HepG2 (cell line): ENCODE measurements around the gene SLC43A3. TPM values are rescaled to one million over a fixed set of nuclear protein-coding genes. Genes with fewer than 3 reads are reported as not detected.

Source experiments
- ATF2 ChIP-seq: sonication (generic); formaldehyde crosslinking; IDR thresholded peaks from 2 replicates; pipeline ENCODE4 v1.4.0; 2020; ENCODE audit warnings: missing genetic modification reagents
- CEBPG ChIP-seq: IDR thresholded peaks from 2 replicates; pipeline ENCODE4 v1.6.1; 2016
- FOSL1 ChIP-seq: sonication (generic); formaldehyde crosslinking; IDR thresholded peaks from 2 replicates; pipeline ENCODE4 v1.9.0; 2021; ENCODE audit warnings: missing genetic modification reagents, borderline replicate concordance
- FOSL2 ChIP-seq: sonication (generic); formaldehyde crosslinking; IDR thresholded peaks from 2 replicates; pipeline ENCODE4 v1.4.0; 2020; ENCODE audit warnings: missing genetic modification reagents
- JDP2 ChIP-seq: sonication (generic); formaldehyde crosslinking; IDR thresholded peaks from 2 replicates; pipeline ENCODE4 v1.8.1; 2022; ENCODE audit warnings: missing genetic modification reagents, borderline replicate concordance
- KAT8 ChIP-seq: IDR thresholded peaks from 2 replicates; pipeline ENCODE4 v1.6.1; 2016; ENCODE audit warnings: missing genetic modification reagents, missing compliant biosample characterization
- PPARG ChIP-seq: conservative IDR thresholded peaks from 2 replicates; pipeline ENCODE4 v1.6.1; 2016; ENCODE audit warnings: missing biosample characterization, missing genetic modification reagents
- SOX13 ChIP-seq, 3 experiments: fragments of 450-650 bp in 1 of 3; sonication (generic) in 1 of 3; formaldehyde crosslinking in 1 of 3; IDR thresholded peaks in 2 of 3; conservative IDR thresholded peaks in 1 of 3; 2 replicates each; pipeline versions ENCODE4 v1.5.0 to v1.6.1; 2016 to 2020; ENCODE audit warnings: antibody characterized with exemption in 1 of 3, mild to moderate bottlenecking in 1 of 3, missing compliant biosample characterization in 1 of 3, missing genetic modification reagents in 1 of 3, moderate library complexity in 1 of 3
- THRA ChIP-seq: sonication (generic); formaldehyde crosslinking; IDR thresholded peaks from 2 replicates; pipeline ENCODE4 v1.4.0; 2020; ENCODE audit warnings: missing genetic modification reagents, borderline replicate concordance
- WIZ ChIP-seq: sonication (generic); formaldehyde crosslinking; IDR thresholded peaks from 2 replicates; pipeline ENCODE4 v1.5.1; 2020; ENCODE audit warnings: mild to moderate bottlenecking, missing genetic modification reagents
- ZBTB14 ChIP-seq: sonication (generic); formaldehyde crosslinking; IDR thresholded peaks from 2 replicates; pipeline ENCODE4 v1.4.0; 2020; ENCODE audit warnings: missing genetic modification reagents
- ZGPAT ChIP-seq: IDR thresholded peaks from 2 replicates; pipeline ENCODE4 v1.6.1; 2016; ENCODE audit warnings: mild to moderate bottlenecking
- ZNF275 ChIP-seq: sonication (generic); formaldehyde crosslinking; IDR thresholded peaks from 2 replicates; pipeline ENCODE4 v1.8.0; 2022; ENCODE audit warnings: missing genetic modification reagents, mild to moderate bottlenecking, inconsistent platforms, borderline replicate concordance
- ZNF280D ChIP-seq: sonication (generic); formaldehyde crosslinking; IDR thresholded peaks from 2 replicates; pipeline ENCODE4 v1.5.1; 2020; ENCODE audit warnings: mild to moderate bottlenecking, missing genetic modification reagents
- ZNF788 ChIP-seq: sonication (generic); formaldehyde crosslinking; IDR thresholded peaks from 2 replicates; pipeline ENCODE4 v1.5.0; 2020; ENCODE audit warnings: mild to moderate bottlenecking, missing genetic modification reagents, borderline replicate concordance
- ZNF816 ChIP-seq: sonication (generic); formaldehyde crosslinking; IDR thresholded peaks from 2 replicates; pipeline ENCODE4 v1.8.0; 2022; ENCODE audit warnings: missing genetic modification reagents, mild to moderate bottlenecking, borderline replicate concordance
- ZNF883 ChIP-seq: sonication (generic); formaldehyde crosslinking; IDR thresholded peaks from 2 replicates; pipeline ENCODE4 v1.5.1; 2020; ENCODE audit warnings: mild to moderate bottlenecking, missing genetic modification reagents; ENCODE audit errors: not compliant biosample characterization
- polyA plus RNA-seq, 8 experiments: library from polyadenylated mRNA; depleted of rRNA in 3 of 8; stranded (reverse) in 7 of 8; unstranded in 1 of 8; fragments of >200 nt; fragmentation: Illumina TruSeq in 4 of 8; extraction: Trizol in 4 of 8; gene quantifications; 2 replicates each; pipeline versions ENCODE4 v1.2.1 to v1.2.3, GENCODE V29; 2011 to 2016; ENCODE audit warnings: low read depth in 4 of 8, missing spikeins in 1 of 8, mixed read lengths in 1 of 8; ENCODE audit not compliant: insufficient read depth in 1 of 8
- total RNA-seq, 5 experiments: library from RNA; depleted of rRNA; stranded (reverse); fragments of >200 nt; fragmentation: Illumina TruSeq; extraction: Trizol; gene quantifications; 2 replicates each; pipeline ENCODE4 v1.2.3, GENCODE V29; 2016; ENCODE audit warnings: low read depth in 1 of 5

The SLC43A3 gene
- total and polyA plus RNA-seq, 2 of the 13 experiments (the other 11 are each of a cell fraction or from before 2014, with no cell fraction given) = 2.6 TPM; not detected in 1

- TF ChIP-seq ZNF280D (CRISPR knock-in tag) (peak; percentile 84), ZNF816 (no peak), ZNF275 (CRISPR knock-in tag) (no peak), ATF2 (CRISPR knock-in tag) (peak; percentile 63; the same call in 1 of the 2 replicates), JDP2 (CRISPR knock-in tag) (no peak), ZNF883 (no peak), FOSL2 (peak; percentile 98), ZNF788 (no peak), WIZ (CRISPR knock-in tag) (peak; percentile 51; the same call in 1 of the 2 replicates), SOX13 (IDR thresholded peaks at IDR 0.05) (peak; percentile 62; the same call in 1 of the 2 replicates), SOX13 (CRISPR knock-in tag; conservative IDR thresholded peaks at IDR 0.05 in 1 of 2, IDR thresholded peaks at IDR 0.05 in 1 of 2) (peak in 1 of 2 experiments; percentile 90; a peak in 2 of 4 replicates), ZGPAT (CRISPR knock-in tag) (peak; percentile 89), KAT8 (CRISPR knock-in tag) (peak; percentile 67; the same call in 1 of the 2 replicates), CEBPG (CRISPR knock-in tag) (peak; percentile 100), ZBTB14 (CRISPR knock-in tag) (no peak), PPARG (peak; percentile 53; the same call in 1 of the 2 replicates), THRA (CRISPR knock-in tag) (peak; percentile 85; the same call in 1 of the 2 replicates), FOSL1 (CRISPR knock-in tag) (peak; percentile 69; the same call in 1 of the 2 replicates)
These were observed 8.0 kb upstream of the SLC43A3 start (continued) for GRCh38 chr11:57434640-57435546.
